Retinal pigment epithelial cell (primary cell): ENCODE measurements around the gene ZNF382.

Experiments used
- DNase-seq: peaks from one replicate; pipeline ENCODE4 v3.0.0-alpha.2; 2010; ENCODE audit warnings: low read depth
- H3K4me3 ChIP-seq: 2 replicates; pipeline ENCODE4 v1.5.1; 2011; ENCODE audit warnings: mild to moderate bottlenecking, low read length, control low read depth, moderate library complexity
- CTCF ChIP-seq: conservative IDR thresholded peaks from 2 replicates; pipeline ENCODE4 v1.5.1; 2011; ENCODE audit warnings: low read depth, low read length, control low read depth, inconsistent platforms

The ZNF382 gene

GRCh38 chr19:36638862-36639510 is 33.9 kb downstream of the ZNF382 start:
- DNase-seq = no peak
- no peak for TF ChIP-seq CTCF
- no peak overlapping the region for H3K4me3 ChIP-seq

- TF ChIP-seq CTCF = no peak
- no peak for DNase-seq
Observed at GRCh38 chr19:36646746-36647145, 41.6 kb downstream of the ZNF382 start.

GRCh38 chr19:36652958-36653357 is 47.8 kb downstream of the ZNF382 start:
- H3K4me3 ChIP-seq = no peak overlapping the region
- DNase-seq = no peak
- no peak for TF ChIP-seq CTCF

More at GRCh38 chr19:36646746-36647145, 41.6 kb downstream of the ZNF382 start:
- H3K4me3 ChIP-seq = no peak overlapping the region

GRCh38 chr19:36665832-36666231 is 60.7 kb downstream of the ZNF382 start:
- no peak for DNase-seq
- no peak for TF ChIP-seq CTCF
- H3K4me3 ChIP-seq = peak overlapping the region; percentile 78

- H3K4me3 ChIP-seq = no peak overlapping the region
- DNase-seq = no peak
- TF ChIP-seq CTCF = no peak
Observed at GRCh38 chr19:36668646-36669045, 63.5 kb downstream of the ZNF382 start.

GRCh38 chr19:36672368-36672767 is 67.3 kb downstream of the ZNF382 start:
- no peak overlapping the region for H3K4me3 ChIP-seq
- no peak for DNase-seq
- no peak for TF ChIP-seq CTCF

- no peak for TF ChIP-seq CTCF
- no peak for DNase-seq
- no peak overlapping the region for H3K4me3 ChIP-seq
Observed at GRCh38 chr19:36674201-36674600, 69.1 kb downstream of the ZNF382 start.
